Measurements from ENCODE around the gene MYL2.

MYL2 gene

DNA sequence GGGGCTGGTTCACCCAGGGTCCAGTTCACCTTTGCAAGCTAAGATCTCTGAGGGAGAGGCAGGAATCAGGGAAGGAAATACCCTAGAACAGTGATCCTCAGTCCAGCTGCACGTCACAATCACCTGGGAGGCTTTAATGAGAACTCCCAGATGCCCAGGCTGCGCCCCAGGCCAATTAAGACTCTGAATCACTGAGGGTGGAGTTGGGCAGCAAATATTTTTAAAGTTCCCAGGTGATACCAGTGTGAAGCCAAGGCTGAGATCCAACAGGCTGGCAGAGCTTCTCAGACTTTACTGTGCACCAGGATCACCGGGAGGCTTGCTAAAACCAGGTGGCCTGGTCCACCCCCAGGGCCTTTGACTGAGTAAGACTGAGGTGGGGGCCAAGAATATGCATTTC is 23.8 kb downstream of the MYL2 start:
- no peak for DNase-seq (ENCODE audit: low read depth in 2 of 2)

DNA sequence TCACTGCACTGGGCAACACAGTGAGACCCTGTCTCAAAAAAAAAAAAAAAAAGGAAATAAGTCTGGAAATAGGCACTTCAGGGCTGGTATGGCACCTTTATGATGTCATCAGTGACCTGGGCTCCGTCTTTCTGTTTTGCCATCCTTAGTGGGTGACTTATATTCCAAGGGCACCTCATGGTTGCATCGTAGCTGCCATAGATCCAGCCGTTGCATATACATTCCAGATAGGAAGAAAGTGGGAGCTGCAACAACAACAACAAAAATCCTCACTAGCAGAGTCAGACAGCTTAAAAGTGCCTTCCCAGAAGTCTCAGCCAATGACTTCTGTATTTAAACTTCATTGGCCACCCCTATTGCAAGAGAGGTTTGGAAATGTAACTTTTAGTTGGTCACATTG is 26.4 kb downstream of the MYL2 start:
- no peak for DNase-seq (ENCODE audit: low read depth in 2 of 2)

DNA sequence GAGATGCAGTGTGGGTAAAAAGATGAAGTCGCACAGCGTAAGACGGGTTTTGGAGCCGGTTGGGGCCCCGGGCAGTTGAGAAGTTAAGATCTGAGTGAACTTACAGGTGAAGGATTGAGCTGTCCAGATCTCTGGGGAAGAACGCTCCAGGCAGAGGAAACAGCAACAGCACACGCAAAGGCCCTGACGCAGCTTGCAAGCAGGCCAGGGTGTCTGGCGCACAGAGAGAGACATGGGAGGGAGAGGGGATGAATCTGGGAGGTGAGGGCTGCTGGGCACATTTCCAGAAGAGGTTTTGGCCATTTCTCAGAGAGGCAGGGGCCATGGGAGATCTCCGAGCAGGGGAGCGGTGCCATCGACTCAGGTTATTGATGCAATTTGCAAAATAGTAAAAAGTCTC is 31.0 kb downstream of the MYL2 start:
- no peak for DNase-seq (ENCODE audit: low read depth in 2 of 2)

DNA sequence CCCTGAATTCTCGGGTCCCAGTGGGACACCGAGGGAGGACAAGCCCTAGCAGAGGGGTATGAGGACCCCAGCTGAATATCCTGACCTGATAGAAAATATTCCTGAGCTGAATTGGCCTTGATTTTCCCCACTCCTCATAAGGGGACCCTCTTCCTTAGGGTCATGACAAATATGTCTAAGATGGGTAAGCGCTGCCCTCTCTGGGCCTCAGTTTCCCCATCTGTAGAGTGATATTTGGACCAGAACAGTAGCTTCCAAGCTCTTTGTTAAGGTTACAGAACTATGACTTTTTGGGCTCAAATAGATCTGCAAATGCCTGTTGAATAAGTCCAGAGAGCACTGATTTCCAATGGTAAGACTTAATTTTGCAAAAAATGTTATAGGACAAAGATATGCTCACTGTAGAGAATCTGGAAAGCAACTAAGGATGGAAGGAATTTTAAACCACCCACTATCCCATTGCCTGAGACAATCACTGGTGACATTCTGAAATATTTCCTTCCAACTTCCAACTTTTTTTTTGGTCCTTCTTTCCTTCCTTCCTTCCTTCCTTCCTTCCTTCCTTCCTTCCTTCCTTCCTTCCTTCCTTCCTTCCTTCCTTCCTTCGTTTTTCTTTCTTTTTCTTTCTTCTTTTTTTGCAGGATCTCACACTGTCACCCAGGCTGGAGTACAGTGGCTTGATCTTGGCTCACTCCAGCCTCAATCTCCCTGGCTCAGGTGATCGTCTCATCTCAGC is 32.0 kb downstream of the MYL2 start:
- no peak for DNase-seq (ENCODE audit: low read depth in 2 of 2)

DNA sequence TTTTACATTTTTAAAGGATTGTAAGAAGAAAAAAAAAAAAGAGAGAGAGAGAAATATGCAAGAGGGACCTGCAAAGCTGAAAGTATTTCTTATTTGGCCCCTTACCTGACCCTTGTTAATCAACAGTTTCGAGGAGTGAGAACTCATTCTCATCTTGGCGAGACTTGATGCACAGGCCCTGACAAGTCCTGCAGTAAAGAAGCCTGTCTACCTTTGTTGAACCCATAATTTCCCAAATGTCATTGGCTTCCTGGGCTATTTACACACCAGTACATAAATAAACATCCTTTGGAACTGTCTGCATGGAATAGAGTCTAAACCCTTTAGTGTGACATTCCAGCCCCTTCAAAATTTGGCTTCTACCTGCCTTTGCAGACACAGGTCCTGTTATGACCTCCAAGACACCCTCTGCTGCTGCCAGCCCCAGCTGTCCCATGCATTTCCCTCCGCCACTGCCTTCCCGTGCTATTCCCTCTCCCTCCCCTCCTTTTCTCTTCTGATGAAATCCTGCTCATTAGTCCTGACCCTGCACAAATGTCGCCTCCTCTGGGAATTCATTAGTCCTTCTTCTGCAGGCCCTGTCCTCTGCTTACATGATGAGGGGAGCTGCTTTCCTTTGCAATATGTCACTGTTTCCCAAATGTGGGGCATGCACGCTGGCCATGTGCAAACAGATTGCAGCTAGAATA is 35.1 kb downstream of the MYL2 start:
- no peak for DNase-seq (ENCODE audit: low read depth in 2 of 2)

DNA sequence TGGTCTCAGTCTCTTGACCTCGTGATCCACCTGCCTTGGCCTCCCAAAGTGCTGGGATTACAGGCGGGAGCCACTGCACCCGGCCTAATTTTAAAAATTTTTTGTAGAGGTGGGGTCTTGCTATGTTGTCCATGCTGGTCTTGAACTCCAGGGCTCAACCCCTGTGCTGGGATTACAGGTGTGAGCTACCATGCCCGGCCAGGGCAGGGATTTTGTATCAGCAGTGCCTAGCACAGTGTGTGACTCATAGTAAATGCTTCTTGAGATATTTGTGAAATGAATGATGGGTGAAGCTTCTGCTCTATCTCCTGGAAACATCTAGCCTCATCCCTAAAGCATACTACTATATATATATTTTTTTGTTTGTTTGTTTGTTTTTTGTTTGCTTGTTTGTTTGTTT is 37.1 kb downstream of the MYL2 start:
- no peak for DNase-seq (ENCODE audit: low read depth in 2 of 2)

DNA sequence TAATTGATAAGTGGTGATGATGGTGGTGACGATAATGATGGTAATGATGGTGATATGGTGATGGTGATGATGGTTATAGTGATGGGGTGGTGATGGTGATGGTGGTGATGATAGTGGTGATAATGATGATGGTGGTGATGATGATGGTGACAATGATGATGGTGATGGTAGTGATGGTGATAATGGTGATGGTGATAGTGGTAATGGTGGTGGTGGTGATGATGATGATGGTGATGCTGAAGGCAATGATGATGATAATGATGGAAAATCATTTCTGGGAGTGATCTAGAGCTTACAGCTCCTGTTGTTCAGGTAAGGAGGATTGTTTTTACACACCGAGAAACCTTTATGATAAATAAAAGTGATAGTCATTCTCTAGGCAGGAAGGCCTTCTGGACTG is 39.7 kb downstream of the MYL2 start:
- DNase-seq (ENCODE audit: low read depth in 2 of 2), result no peak

DNA sequence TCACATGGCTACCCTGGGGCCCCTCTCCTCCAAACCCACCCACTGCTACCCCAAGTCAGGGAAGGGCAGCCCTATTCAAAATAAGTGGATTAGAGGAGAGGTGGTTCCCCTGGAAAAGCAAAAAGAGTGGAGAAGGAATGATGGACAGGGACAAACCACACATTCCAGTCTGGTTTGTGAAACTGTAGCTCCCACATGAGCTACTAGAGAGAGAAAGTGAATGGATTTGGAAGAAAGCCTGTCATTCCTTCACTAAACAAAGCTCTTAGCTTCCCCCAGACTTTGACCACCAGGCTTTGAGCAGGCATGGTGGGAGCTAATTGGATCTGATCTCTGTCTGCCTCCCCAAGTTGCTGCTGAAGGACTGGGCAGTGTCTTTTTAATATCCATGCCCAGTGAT is 45.6 kb downstream of the MYL2 start:
- DNase-seq (ENCODE audit: low read depth in 2 of 2), result no peak

DNA sequence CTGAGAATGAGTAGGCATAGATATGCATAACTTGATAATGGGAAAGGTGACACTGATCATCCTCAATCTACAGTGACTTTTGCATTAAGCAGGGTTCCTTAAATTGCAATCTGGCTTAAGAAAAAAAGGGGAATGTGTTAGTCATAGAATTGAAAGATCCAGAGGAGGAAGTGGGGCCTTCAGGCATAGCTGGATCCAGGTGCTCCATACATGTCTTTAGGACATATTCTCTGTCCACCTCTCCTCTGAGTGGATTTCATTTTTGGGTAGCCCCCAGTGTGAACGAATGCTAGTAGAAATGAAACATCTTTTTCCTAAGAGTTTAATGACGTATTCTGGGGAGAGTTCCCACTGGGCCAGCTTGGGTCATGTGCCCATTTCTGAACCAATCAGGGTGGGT is 46.0 kb downstream of the MYL2 start:
- no peak for DNase-seq (ENCODE audit: low read depth in 2 of 2)

DNA sequence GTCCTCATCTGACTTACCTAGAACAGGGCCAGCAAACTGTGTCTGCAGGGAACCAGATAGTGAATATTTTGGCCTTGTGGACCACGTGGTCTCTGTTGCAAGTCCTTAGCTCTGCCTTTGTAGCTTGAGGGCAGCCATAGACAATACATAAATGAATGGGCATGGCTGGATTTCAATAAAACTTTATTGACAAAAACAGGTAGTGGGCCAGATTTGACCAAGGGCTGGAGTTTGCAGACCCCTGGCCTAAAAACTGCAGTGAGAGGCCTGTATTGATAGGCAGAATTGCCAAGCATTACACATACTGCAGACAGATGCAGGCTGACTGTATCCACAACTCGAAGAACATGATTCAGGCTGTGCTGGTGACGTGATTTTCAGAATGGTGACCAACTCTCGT is 48.3 kb downstream of the MYL2 start:
- DNase-seq (ENCODE audit: low read depth in 2 of 2), result no peak

DNA sequence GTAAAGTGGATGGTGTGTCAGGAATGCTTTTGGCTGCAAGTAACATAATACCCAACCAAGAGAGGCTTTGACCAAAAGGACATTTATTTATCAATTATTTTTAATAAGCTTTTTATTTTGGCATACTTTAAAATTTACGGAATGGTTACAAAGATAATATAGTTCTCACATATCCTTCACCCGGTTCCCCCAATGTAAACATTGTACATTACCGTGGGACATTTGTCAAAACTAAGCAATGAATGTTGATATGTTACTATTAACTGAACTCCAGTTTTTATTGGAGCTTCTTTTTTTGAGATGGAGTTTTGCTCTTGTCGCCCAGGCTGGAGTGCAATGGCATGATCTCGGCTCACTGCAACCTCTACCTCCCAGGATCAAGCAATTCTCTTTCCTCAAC is 50.6 kb downstream of the MYL2 start:
- no peak for DNase-seq (ENCODE audit: low read depth in 2 of 2)

DNA sequence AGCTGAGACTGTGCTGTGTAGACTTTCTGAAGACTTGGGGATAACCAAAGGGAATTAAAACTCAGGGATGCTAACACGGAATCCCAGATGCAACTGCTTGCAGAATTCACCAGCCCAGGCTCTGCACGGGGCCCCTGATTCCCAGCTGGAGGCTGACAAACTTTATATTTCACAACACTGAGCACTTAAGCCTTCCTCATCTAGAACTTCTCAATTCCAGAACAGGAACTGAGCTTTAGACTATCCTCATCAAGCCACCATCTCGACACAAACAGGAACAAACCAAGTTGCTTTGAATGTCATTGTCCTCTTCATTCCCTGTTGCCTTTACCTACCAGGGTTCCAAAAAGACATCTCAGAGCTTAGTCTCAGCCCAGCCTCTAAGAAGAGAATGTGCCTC is 51.4 kb downstream of the MYL2 start:
- no peak for DNase-seq (ENCODE audit: low read depth in 2 of 2)

DNA sequence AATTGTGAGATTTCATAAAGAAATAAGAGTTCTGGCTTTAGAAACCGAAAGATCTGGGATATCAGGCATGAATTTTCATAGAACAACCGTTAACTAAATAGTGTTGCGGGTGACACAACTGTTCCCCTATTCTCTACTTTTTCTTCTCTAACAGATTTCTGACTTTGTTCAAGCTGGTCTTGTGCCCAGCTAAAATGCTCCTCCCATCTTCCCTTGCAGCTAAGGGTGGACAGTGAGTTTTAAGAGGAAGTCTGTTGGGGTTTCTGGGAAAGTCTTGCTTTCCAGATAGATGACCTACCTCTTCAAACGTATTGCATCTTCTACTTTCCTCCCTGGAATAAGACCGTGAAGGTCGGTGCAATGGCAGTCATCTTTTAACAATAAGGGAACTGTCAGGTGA is 54.9 kb downstream of the MYL2 start:
- no peak for DNase-seq (ENCODE audit: low read depth in 2 of 2)

DNA sequence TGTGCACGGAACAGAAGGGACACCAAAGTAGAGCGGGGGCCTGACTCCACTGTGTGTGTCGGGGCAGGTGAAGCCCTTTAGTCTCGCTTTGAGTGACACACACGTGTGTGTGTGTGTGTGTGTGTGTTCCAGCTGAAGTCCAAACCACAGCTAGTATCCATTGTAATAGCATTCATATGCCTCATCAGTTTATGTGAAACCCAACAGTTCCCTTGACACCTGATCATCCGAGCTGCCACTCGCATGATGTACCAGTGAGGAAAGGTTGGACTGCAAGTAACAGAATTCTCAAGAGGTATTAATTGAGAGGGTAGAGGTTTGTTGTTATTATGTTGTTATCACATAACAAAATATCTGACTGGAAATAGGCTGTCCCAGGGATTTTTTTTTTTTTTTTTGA is 57.2 kb downstream of the MYL2 start:
- DNase-seq (ENCODE audit: low read depth in 2 of 2), result no peak

DNA sequence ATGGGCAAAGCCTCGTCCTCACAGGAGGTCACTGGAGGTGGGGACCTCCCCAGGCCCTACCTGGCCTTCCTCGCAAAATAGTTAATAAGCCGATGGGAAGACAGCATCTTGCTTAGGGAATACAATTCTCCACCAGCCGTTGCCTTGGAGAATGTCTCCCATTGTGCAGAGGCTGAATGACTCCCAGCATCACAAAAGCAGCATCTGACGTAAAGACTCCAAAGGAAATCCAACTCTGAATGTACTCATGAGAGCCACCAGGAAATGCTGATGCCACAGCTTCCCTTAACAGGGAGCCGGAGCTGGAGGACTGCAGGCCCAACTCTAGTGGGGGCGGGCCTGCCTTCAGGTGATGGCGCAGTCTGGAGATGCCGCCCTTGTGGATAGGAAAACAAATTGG is 58.0 kb downstream of the MYL2 start:
- DNase-seq (ENCODE audit: low read depth in 2 of 2), result no peak

DNA sequence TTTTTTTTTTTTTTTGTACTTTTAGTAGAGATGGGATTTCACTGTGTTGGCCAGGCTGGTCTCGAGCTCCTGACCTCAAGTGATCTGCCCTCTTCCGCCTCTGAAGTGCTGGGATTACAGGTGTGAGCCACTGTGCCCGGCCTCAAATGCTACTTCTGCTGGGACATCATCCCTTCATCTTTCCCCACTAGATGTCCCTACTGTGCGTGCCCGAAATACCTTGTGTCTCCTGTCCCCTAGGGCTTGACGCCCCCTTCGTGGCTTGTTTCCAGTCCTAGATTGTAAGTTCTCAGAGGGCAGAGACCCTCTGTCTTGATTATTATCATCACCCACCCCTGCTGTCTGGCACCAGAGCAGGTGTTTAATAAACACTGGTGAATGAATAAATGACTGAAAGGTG is 58.6 kb downstream of the MYL2 start:
- no peak for DNase-seq (ENCODE audit: low read depth in 2 of 2)

Measured in stimulated activated CD4-positive, alpha-beta T cell treated with anti-CD3 and anti-CD28 coated beads, Interleukin-12 subunit alpha, Interleukin-12 subunit beta, amount 100 ng/mL, for 24 hours (primary cell).